ENCODE measurements around the gene GABRR3.

- TF ChIP-seq, protein P1, sequence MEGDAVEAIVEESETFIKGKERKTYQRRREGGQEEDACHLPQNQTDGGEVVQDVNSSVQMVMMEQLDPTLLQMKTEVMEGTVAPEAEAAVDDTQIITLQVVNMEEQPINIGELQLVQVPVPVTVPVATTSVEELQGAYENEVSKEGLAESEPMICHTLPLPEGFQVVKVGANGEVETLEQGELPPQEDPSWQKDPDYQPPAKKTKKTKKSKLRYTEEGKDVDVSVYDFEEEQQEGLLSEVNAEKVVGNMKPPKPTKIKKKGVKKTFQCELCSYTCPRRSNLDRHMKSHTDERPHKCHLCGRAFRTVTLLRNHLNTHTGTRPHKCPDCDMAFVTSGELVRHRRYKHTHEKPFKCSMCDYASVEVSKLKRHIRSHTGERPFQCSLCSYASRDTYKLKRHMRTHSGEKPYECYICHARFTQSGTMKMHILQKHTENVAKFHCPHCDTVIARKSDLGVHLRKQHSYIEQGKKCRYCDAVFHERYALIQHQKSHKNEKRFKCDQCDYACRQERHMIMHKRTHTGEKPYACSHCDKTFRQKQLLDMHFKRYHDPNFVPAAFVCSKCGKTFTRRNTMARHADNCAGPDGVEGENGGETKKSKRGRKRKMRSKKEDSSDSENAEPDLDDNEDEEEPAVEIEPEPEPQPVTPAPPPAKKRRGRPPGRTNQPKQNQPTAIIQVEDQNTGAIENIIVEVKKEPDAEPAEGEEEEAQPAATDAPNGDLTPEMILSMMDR (IDR thresholded peaks at IDR 0.05), result no peak
- TF ChIP-seq POLR2A (IDR thresholded peaks at IDR 0.05), result no peak
These were observed 96.7 kb downstream of the GABRR3 start for GRCh38 chr3:97938444-97938843.

All from prostate gland (tissue), 2 donors.